ENCODE results near the gene IL1F10. TPM values are rescaled to one million over a fixed set of nuclear protein-coding genes. Genes with fewer than 3 reads are reported as not detected.

IL1F10 gene
- total and polyA plus RNA-seq, 2 of the 13 experiments (the other 11 are each of a cell fraction or from before 2014, with no cell fraction given): not detected

GRCh38 chr2:113122364-113122763 is 54.6 kb downstream of the IL1F10 start:
- no peak for DNase-seq (ENCODE audit: low spot score)
- Histone ChIP-seq H3K36me3 (replicated peaks in 1 of 2; ENCODE audit: control insufficient read depth in 1 of 2, insufficient read depth in 2 of 2, low read length in 2 of 2) (no peaks in the 10 kb centered on the region), H3K27me3 (ENCODE audit: control insufficient read depth in 1 of 2, insufficient read depth in 2 of 2, low read length in 2 of 2) (peaks cover 0 to 16% of the 10 kb centered on the region in 2 experiments; a peak in 3 of 5 replicates), H3K4me2 (ENCODE audit: low read depth, low read length) (no peak overlapping the region), H3K79me2 (ENCODE audit: insufficient read depth, low read length) (peaks cover under 1% of the 10 kb centered on the region), H3K27ac (ENCODE audit: extremely low read length, insufficient read depth, low read length) (no peak overlapping the region), H3K4me3 (replicated peaks in 1 of 3; ENCODE audit: insufficient read depth in 1 of 3, low read depth in 2 of 3, low read length in 3 of 3) (no peak overlapping the region), H3K4me1 (ENCODE audit: insufficient read depth, low read length) (peaks cover 60% of the 10 kb centered on the region), H4K20me1 (ENCODE audit: insufficient read depth, low read length) (no peaks in the 10 kb centered on the region), H3K9me3 (ENCODE audit: low read length) (no peaks in the 10 kb centered on the region), H2AFZ (ENCODE audit: low read length) (peak overlapping the region; percentile 1), H3K9ac (ENCODE audit: insufficient read depth, low read depth, low read length) (no peak overlapping the region)
- in situ Hi-C loops (cut with HindIII; ENCODE audit: extremely low pct_ligation_motif_present, low pct_unique_long_range_greater_than_20kb): no loop called here
- no peak for FAIRE-seq
- intact Hi-C loops (cut with micrococcal nuclease; ENCODE audit: unreplicated experiment): no loop called here
- TF ChIP-seq RARA (CRISPR knock-in tag; IDR thresholded peaks at IDR 0.05) (no peak), JUNB (CRISPR knock-in tag; IDR thresholded peaks at IDR 0.05; ENCODE audit: borderline replicate concordance) (no peak), ZNF136 (CRISPR knock-in tag; IDR thresholded peaks at IDR 0.05; ENCODE audit: low read depth) (no peak), ZNF704 (CRISPR knock-in tag; IDR thresholded peaks at IDR 0.05; ENCODE audit: borderline replicate concordance) (no peak), KDM5B (CRISPR knock-in tag; IDR thresholded peaks at IDR 0.05; ENCODE audit: borderline replicate concordance) (no peak), POLR2A (IDR thresholded peaks at IDR 0.05; ENCODE audit: insufficient read depth in 1 of 2, low read depth in 2 of 2, low read length in 2 of 2) (no peak), CCAR2 (optimal IDR thresholded peaks at IDR 0.05; ENCODE audit: low read depth, low read length) (no peak), ZNF609 (CRISPR knock-in tag; IDR thresholded peaks at IDR 0.05; ENCODE audit: borderline replicate concordance) (no peak), ATF6 (CRISPR knock-in tag; conservative IDR thresholded peaks at IDR 0.05) (no peak), BRCA1 (CRISPR knock-in tag; IDR thresholded peaks at IDR 0.05) (no peak), HNF1B (CRISPR knock-in tag; IDR thresholded peaks at IDR 0.05) (no peak), ZNF713 (CRISPR knock-in tag; IDR thresholded peaks at IDR 0.05) (no peak), CTCF (CRISPR knock-in tag; IDR thresholded peaks at IDR 0.05) (no peak), ATF1 (CRISPR knock-in tag; IDR thresholded peaks at IDR 0.05) (no peak)
- no TSS peak for BruUV-seq (replicated peaks)
- no peak for ATAC-seq
- CTCF ChIA-PET (ENCODE audit: low intra/inter-chr PET ratio, low total read pairs): no interaction called here
- POLR2A ChIA-PET: no interaction called here
- 52% methylated on average over 4 of the region's 4 CpGs for WGBS (ENCODE audit: low lambda C conversion rate)

All from HepG2 (cell line).